Measurements from ENCODE around the gene CPXCR1.
"Not testable (repeated sequence)": the region's sequence is repeated elsewhere in the genome, so short reads cannot be mapped to it uniquely, and the experiment has no call there.

Gene CPXCR1

DNA sequence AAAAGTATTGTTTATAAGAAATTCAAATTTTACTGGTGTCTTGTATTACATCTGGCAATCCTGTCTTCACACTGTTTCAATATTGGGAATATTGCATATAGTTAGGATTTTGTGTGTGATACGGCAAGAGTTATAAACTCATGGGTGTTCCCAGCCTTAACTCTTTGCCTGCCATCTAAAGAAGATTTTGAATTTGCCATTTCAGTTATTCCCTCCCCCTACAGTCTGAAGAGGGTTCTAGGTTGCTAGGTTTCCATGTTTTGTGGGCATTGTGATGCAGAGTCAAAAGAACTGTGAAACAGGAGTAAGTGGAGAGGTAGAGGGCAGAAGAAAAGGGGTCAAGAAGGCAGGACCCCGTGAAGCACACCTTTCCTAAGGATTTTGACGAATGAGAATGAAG, at the start of gene CPXCR1:
CPXCR1 (plus strand) TSS at position 301 of the 400 bp plus-strand sequence. CDS start 6,190 bp downstream, outside the sequence.
- no peak for DNase-seq (ENCODE audit: low read depth)

DNA sequence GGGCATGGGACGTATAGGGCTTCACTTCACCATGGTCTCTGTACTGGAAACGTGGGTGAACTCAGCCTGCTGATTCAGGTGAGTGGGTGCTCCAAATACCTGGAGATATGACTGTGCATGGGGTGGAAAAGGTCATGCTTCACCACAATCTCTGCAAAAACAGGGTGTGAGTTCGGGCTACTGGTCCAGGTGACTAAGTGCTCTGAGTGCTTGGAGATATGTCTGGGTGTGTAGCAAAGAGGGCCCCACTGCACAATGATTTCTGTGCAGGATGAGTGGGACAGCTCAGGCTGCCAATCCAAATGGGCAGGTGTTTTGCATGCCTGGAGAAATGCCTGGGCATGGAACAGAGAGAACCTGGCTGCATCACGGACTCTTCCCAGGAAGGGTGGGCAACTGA, 11.2 kb upstream of the CPXCR1 start:
- DNase-seq (ENCODE audit: low read depth), result no peak

DNA sequence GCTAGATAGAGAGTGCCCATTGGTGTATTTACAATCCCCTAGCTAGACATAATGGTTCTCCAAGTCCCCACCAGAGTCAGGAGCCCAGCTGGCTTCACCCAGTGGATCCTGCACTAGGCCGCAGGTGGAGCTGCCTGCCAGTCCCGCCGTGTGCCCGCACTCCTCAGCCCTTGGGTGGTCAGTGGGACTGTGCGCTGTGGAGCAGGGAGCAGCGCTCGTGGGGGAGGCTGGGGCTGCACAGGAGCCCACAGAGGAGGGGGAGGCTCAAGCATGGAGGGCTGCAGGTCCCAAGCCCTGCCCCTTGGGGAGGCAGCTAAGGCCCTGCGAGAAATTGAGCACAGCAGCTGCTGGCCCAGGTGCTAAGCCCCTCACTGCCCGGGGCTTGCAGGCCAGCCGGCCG, 810 bp upstream of the CPXCR1 start:
- DNase-seq (ENCODE audit: low read depth), result not testable (repeated sequence)

DNA sequence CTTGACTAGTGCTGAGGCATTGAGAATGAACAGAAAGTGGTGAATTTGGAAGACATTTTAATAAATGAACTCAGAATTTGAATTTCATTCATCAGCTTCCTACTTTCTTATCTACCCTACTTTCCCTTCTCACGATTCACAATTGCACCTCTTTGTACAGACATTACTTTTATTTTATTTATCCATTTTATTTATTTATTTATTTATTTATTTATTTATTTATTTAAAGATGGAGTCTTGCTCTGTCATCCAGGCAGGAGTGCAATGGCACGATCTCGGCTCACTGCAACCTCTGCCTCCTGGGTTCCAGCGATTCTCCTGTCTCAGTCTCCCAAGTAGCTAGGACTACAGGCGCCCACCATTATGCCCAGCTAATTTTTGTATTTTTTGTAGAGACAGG, 5.3 kb downstream of the CPXCR1 start:
- not testable (repeated sequence) for DNase-seq (ENCODE audit: low read depth)

DNA sequence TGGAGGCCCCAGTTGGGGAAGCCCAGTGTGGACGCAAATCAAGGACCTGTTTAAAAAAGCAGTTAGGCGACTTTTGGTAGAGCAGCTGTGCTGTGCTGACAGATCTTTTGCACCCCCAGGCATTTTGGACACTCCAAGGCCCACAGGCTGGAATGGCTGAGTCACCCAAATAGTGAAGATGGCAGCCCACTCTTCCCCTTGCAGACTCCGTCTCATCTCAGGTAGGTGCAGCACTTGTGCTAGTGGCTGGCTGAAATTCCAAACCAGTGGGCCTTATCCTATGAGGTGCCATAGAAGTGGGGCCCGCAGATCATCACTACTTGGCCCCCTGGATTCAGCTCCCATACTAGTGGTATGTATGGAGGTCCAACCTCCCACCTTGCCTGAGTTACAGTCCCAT, 42.8 kb downstream of the CPXCR1 start:
- no peak for DNase-seq (ENCODE audit: low read depth)
